Gastroesophageal sphincter (tissue), 4 donors: Measurements from ENCODE around the gene LIPG. TPM values are rescaled to one million over a fixed set of nuclear protein-coding genes. Genes with fewer than 3 reads are reported as not detected.

ENCODE experiments used
- ATAC-seq: fragments of 150-250 bp; one replicate; pipeline ENCODE4 v1.9.1; 2016; ENCODE audit warnings: mild to moderate bottlenecking, moderate library complexity
- H3K27ac ChIP-seq, 4 donors: fragments of 200-600 bp; sonication (generic) in 3 of 4; 1 replicate in 3 of 4; 2 replicates in 1 of 4; pipeline ENCODE4 v1.5.1; 2016 to 2019
- H3K27me3 ChIP-seq: fragments of 200-600 bp; sonication (generic); one replicate; pipeline ENCODE4 v1.5.1; 2019
- H3K36me3 ChIP-seq, 2 donors: fragments of 200-600 bp; sonication (generic); one replicate each; pipeline ENCODE4 v1.5.1; 2019; ENCODE audit warnings: control low read depth in 1 of 2
- H3K4me1 ChIP-seq, 3 donors: fragments of 200-600 bp; sonication (generic); 1 replicate in 2 of 3; 2 replicates in 1 of 3; pipeline ENCODE4 v1.5.1; 2016 to 2019; ENCODE audit warnings: control low read depth in 2 of 3
- H3K4me3 ChIP-seq, 2 donors: fragments of 200-600 bp; sonication (generic); one replicate each; pipeline ENCODE4 v1.5.1; 2019; ENCODE audit warnings: mild to moderate bottlenecking in 1 of 2, moderate library complexity in 1 of 2
- H3K9me3 ChIP-seq, 3 donors: fragments of 200-600 bp; sonication (generic); one replicate each; pipeline ENCODE4 v1.5.1; 2017 to 2019; ENCODE audit warnings: control low read depth in 2 of 3
- CTCF ChIP-seq, 4 experiments: fragments of 200-600 bp in 2 of 4; fragments of 450-650 bp in 2 of 4; sonication (generic) in 1 of 4; IDR thresholded peaks; one replicate each; pipeline ENCODE4 v1.5.1; 2017 to 2019; ENCODE audit warnings: antibody characterized with exemption in 4 of 4, mild to moderate bottlenecking in 2 of 4, moderate library complexity in 2 of 4
- EP300 ChIP-seq: sonication (generic); formaldehyde crosslinking; IDR thresholded peaks from one replicate; pipeline ENCODE4 v1.6.1; 2017; ENCODE audit warnings: antibody characterized with exemption, mild to moderate bottlenecking
- POLR2A ChIP-seq, 2 donors: fragments of 450-650 bp; IDR thresholded peaks; one replicate each; pipeline ENCODE4 v1.6.1; 2017; ENCODE audit warnings: antibody characterized with exemption in 2 of 2, mild to moderate bottlenecking in 2 of 2, moderate library complexity in 1 of 2
- POLR2AphosphoS5 ChIP-seq: sonication (generic); formaldehyde crosslinking; IDR thresholded peaks from one replicate; pipeline ENCODE4 v1.6.1; 2017; ENCODE audit warnings: antibody characterized with exemption
- WGBS, 2 donors: methylation state at CpG; one replicate each; pipeline ENCODE4 v1.1.5; 2018; ENCODE audit warnings: low coverage in 1 of 2; 5-methylcytosine and 5-hydroxymethylcytosine counted together
- total RNA-seq, 4 donors: library from RNA; depleted of rRNA; stranded (reverse); fragments of >200 nt; gene quantifications; one replicate each; pipeline ENCODE4 v1.1.0, GENCODE V29; 2016

LIPG gene
- total RNA-seq, 4 donors from 2014 or later, result 0.12 to 12.4 (median 0.46) TPM

- no peak for ATAC-seq
- TF ChIP-seq POLR2A (IDR thresholded peaks at IDR 0.05) (no peak), POLR2AphosphoS5 (no peak), CTCF (IDR thresholded peaks at IDR 0.05) (no peak), EP300 (no peak)
- H3K36me3 ChIP-seq, result no peaks in the 10 kb centered on the region
- no peaks in the 10 kb centered on the region for H3K9me3 ChIP-seq
- H3K27me3 ChIP-seq, result no peaks in the 10 kb centered on the region
- WGBS, 2 donors, result 86 to 87% methylated on average over 1 of the region's 1 CpG
- H3K4me3 ChIP-seq, result no peak overlapping the region
- no peak overlapping the region for H3K27ac ChIP-seq
- H3K4me1 ChIP-seq, result no peaks in the 10 kb centered on the region
These were observed 26.8 kb upstream of the LIPG start for GRCh38 chr18:49534846-49535601.

- ATAC-seq, result no peak
- Histone ChIP-seq H3K36me3 (no peaks in the 10 kb centered on the region), H3K4me3 (no peak overlapping the region), H3K27ac (no peak overlapping the region), H3K9me3 (no peaks in the 10 kb centered on the region), H3K27me3 (no peaks in the 10 kb centered on the region), H3K4me1 (no peaks in the 10 kb centered on the region)
- 65 to 69% methylated on average over 5 to 6 of the region's 6 CpGs for WGBS, 2 donors
- TF ChIP-seq EP300, result no peak
- no peak for TF ChIP-seq CTCF (IDR thresholded peaks at IDR 0.05)
- no peak for TF ChIP-seq POLR2A (IDR thresholded peaks at IDR 0.05)
- no peak for TF ChIP-seq POLR2AphosphoS5
These were observed 24.5 kb upstream of the LIPG start for GRCh38 chr18:49537232-49537896.

- H3K4me3 ChIP-seq, result no peak overlapping the region
- TF ChIP-seq CTCF (IDR thresholded peaks at IDR 0.05), result no peak
- no peak for TF ChIP-seq POLR2AphosphoS5
- TF ChIP-seq POLR2A (IDR thresholded peaks at IDR 0.05), result no peak
- no peak for TF ChIP-seq EP300
- no peaks in the 10 kb centered on the region for H3K36me3 ChIP-seq
- H3K9me3 ChIP-seq, result no peaks in the 10 kb centered on the region
- no peak for ATAC-seq
- H3K27me3 ChIP-seq, result no peaks in the 10 kb centered on the region
- WGBS, 2 donors, result 90 to 94% methylated on average over 2 to 3 of the region's 5 CpGs
- no peaks in the 10 kb centered on the region for H3K4me1 ChIP-seq
- no peak overlapping the region for H3K27ac ChIP-seq
These were observed 17.5 kb upstream of the LIPG start for GRCh38 chr18:49544362-49544761.

- no peaks in the 10 kb centered on the region for H3K4me1 ChIP-seq
- no peak overlapping the region for H3K27ac ChIP-seq
- 92 to 100% methylated on average over 1 of the region's 1 CpG for WGBS, 2 donors
- no peaks in the 10 kb centered on the region for H3K36me3 ChIP-seq
- H3K27me3 ChIP-seq, result no peaks in the 10 kb centered on the region
- H3K9me3 ChIP-seq, result no peaks in the 10 kb centered on the region
- ATAC-seq, result no peak
- no peak overlapping the region for H3K4me3 ChIP-seq
- TF ChIP-seq POLR2AphosphoS5, result no peak
- TF ChIP-seq CTCF (IDR thresholded peaks at IDR 0.05), result no peak
- TF ChIP-seq EP300, result no peak
- TF ChIP-seq POLR2A (IDR thresholded peaks at IDR 0.05), result no peak
These were observed 15.6 kb upstream of the LIPG start for GRCh38 chr18:49546278-49546677.
